ENCODE data around the gene ZNF677.
"Not testable (repeated sequence)": the region's sequence is repeated elsewhere in the genome, so short reads cannot be mapped to it uniquely, and the experiment has no call there.

The ZNF677 gene

DNA sequence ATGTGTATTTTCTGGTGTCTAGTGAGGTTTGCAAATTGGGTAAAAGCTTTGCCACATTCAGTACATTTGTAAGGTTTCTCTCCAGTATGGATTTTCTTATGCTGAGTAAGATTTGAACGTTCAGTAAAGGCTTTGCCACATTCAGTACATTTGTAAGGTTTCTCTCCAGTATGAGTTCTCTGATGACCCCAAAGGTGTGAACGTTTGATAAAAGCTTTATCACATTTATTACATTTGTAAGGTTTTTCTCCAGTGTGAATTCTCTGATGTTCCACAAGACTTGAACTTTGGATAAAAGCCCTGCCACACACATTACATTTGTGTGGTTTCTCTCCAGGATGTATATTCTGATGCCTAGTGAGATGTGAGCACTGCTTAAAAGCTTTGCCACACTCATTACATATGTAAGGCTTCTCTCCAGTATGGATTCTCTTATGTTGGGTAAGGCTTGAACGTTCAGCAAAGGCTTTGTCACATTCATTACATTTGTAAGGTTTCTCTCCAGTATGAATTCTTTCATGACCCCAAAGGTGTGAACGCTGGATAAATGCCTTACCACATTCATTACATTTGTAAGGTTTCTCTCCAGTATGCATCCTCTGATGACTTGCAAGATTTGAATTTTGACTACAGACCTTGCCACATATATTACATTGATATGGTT lies 17.4 kb downstream of the ZNF677 start:
- Histone ChIP-seq H3K9me3 (ENCODE audit: insufficient read depth, low read length) (peaks cover 36% of the 10 kb centered on the region; the same call in 1 of the 2 replicates), H3K4me2 (ENCODE audit: low read depth, low read length, poor library complexity, severe bottlenecking) (no peak overlapping the region), H3K4me3 (ENCODE audit: insufficient read depth, low read length, poor library complexity, severe bottlenecking) (no peak overlapping the region), H2AFZ (ENCODE audit: low read depth, low read length, severe bottlenecking) (no peak overlapping the region), H3K79me2 (ENCODE audit: insufficient read depth, low read length) (no peaks in the 10 kb centered on the region), H3K9me2 (replicated peaks; ENCODE audit: insufficient read depth, low read length) (no peaks in the 10 kb centered on the region), H3K27me3 (ENCODE audit: low read length) (no peaks in the 10 kb centered on the region), H3K9ac (ENCODE audit: low read length) (no peak overlapping the region), H3K36me3 (ENCODE audit: low read length) (no peaks in the 10 kb centered on the region; the same call in 1 of the 2 replicates), H3K27ac (ENCODE audit: low read depth, low read length) (no peak overlapping the region), H4K20me1 (ENCODE audit: low read depth, low read length) (no peaks in the 10 kb centered on the region), H3F3A (ENCODE audit: insufficient read depth) (no peaks in the 10 kb centered on the region)
- no peak for TF ChIP-seq EZH2phosphoT487 (conservative IDR thresholded peaks at IDR 0.05; ENCODE audit: low read length)
- TF ChIP-seq, protein P1, sequence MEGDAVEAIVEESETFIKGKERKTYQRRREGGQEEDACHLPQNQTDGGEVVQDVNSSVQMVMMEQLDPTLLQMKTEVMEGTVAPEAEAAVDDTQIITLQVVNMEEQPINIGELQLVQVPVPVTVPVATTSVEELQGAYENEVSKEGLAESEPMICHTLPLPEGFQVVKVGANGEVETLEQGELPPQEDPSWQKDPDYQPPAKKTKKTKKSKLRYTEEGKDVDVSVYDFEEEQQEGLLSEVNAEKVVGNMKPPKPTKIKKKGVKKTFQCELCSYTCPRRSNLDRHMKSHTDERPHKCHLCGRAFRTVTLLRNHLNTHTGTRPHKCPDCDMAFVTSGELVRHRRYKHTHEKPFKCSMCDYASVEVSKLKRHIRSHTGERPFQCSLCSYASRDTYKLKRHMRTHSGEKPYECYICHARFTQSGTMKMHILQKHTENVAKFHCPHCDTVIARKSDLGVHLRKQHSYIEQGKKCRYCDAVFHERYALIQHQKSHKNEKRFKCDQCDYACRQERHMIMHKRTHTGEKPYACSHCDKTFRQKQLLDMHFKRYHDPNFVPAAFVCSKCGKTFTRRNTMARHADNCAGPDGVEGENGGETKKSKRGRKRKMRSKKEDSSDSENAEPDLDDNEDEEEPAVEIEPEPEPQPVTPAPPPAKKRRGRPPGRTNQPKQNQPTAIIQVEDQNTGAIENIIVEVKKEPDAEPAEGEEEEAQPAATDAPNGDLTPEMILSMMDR (IDR thresholded peaks at IDR 0.05; ENCODE audit: insufficient read depth, low read length, poor library complexity, severe bottlenecking) = no peak

DNA sequence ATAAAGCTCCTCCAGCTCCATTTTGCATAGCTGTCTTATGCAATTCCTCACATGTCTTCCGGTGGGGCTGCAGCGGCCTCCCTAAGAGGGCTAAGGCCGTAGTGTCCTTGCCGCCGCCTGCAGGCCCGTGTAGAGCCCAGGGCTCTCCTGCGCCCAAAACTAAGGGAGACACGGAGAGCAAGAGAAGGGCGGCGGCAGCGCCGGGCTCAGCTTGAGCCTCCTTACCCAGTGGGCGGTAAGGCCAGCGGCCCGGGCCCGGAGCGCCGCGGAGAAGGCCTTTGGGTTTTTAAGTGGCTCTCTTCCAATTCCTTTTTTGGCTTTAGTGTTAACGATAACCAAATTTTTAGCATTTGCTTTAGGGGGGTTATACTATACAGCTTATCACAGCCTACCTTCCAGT lies 30.1 kb downstream of the ZNF677 start:
- Histone ChIP-seq H3K9ac (ENCODE audit: low read length) (no peak overlapping the region), H3K4me3 (ENCODE audit: insufficient read depth, low read length, poor library complexity, severe bottlenecking) (no peak overlapping the region), H3K9me3 (ENCODE audit: insufficient read depth, low read length) (peaks cover 11% of the 10 kb centered on the region; the same call in 1 of the 2 replicates), H3K9me2 (replicated peaks; ENCODE audit: insufficient read depth, low read length) (no peaks in the 10 kb centered on the region; the same call in 1 of the 2 replicates), H2AFZ (ENCODE audit: low read depth, low read length, severe bottlenecking) (no peak overlapping the region), H3K36me3 (ENCODE audit: low read length) (no peaks in the 10 kb centered on the region), H3K79me2 (ENCODE audit: insufficient read depth, low read length) (no peaks in the 10 kb centered on the region), H3K27me3 (ENCODE audit: low read length) (no peaks in the 10 kb centered on the region), H3K4me2 (ENCODE audit: low read depth, low read length, poor library complexity, severe bottlenecking) (no peak overlapping the region), H3K27ac (ENCODE audit: low read depth, low read length) (no peak overlapping the region), H3F3A (ENCODE audit: insufficient read depth) (no peaks in the 10 kb centered on the region), H4K20me1 (ENCODE audit: low read depth, low read length) (no peaks in the 10 kb centered on the region)
- TF ChIP-seq EZH2phosphoT487 (conservative IDR thresholded peaks at IDR 0.05; ENCODE audit: low read length) = no peak
- TF ChIP-seq, protein P1 (IDR thresholded peaks at IDR 0.05; ENCODE audit: insufficient read depth, low read length, poor library complexity, severe bottlenecking) = no peak

DNA sequence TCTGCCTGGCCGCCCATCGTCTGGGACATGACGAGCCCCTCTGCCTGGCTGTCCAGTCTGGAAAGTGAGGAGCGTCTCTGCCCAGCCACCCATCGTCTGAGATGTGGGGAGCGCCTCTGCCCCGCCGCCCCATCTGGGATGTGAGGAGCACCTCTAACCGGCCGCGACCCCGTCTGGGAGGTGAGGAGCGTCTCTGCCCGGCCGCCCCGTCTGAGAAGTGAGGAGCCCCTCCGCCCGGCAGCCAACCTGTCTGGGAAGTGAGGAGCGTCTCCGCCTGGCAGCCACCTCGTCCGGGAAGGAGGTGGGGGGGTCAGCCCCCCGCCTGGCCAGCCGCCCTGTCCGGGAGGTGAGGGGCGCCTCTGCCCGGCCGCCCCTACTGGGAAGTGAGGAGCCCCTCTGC lies 32.0 kb downstream of the ZNF677 start:
- not testable (repeated sequence) for H3K9ac ChIP-seq (ENCODE audit: low read length); H3K9me2 ChIP-seq (replicated peaks; ENCODE audit: insufficient read depth, low read length); H3F3A ChIP-seq (ENCODE audit: insufficient read depth); H3K4me3 ChIP-seq (ENCODE audit: insufficient read depth, low read length, poor library complexity, severe bottlenecking); H3K27ac ChIP-seq (ENCODE audit: low read depth, low read length); H4K20me1 ChIP-seq (ENCODE audit: low read depth, low read length); H3K36me3 ChIP-seq (ENCODE audit: low read length); H3K79me2 ChIP-seq (ENCODE audit: insufficient read depth, low read length); H3K27me3 ChIP-seq (ENCODE audit: low read length); H3K4me2 ChIP-seq (ENCODE audit: low read depth, low read length, poor library complexity, severe bottlenecking); H2AFZ ChIP-seq (ENCODE audit: low read depth, low read length, severe bottlenecking)
- peaks cover 14% of the 10 kb centered on the region; the same call in 1 of the 2 replicates for H3K9me3 ChIP-seq (ENCODE audit: insufficient read depth, low read length)

DNA sequence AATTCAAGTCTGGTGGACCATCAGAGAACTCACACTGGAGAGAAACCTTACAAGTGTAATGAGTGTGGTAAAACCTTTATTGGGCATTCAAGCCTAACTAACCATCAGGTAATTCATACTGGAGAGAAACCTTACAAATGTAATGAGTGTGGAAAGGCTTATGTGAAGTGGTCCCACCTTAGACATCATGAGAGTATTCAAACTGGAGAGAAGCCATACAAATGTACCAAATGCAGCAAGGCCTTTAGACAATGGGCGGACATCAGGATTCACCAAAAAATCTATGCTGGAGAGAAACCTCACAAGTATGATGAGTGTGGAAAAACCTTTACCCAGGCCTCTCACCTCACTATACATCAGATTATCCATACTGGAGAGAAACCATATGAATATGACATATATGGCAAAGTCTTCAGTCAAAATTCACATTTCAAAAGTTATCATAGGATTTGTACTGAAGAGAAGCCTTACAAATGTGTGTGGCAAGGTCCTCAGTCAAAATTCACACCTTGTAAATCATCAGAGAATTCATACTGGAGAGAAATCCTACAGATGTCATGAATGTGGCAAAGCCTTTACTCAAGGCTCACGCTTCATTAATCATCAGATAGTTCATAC lies 41.9 kb downstream of the ZNF677 start:
- TF ChIP-seq, protein P1 (IDR thresholded peaks at IDR 0.05; ENCODE audit: insufficient read depth, low read length, poor library complexity, severe bottlenecking) = no peak
- no peak for TF ChIP-seq EZH2phosphoT487 (conservative IDR thresholded peaks at IDR 0.05; ENCODE audit: low read length)

DNA sequence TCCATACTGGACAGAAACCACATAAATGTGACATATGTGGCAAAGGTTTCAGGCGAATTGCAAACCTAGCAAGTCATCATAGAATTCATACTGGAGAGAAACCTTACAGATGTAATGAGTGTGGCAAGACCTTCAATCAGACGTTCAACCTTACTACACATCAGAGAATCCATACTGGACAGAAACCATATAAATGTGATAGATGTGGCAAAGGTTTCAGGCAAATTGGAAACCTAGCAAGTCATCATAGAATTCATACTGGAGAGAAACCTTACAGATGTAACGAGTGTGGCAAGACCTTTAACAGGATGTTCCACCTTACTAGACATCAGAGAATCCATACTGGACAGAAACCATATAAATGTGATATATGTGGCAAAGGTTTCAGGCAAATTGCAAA lies 43.1 kb downstream of the ZNF677 start:
- H3K4me2 ChIP-seq (ENCODE audit: low read depth, low read length, poor library complexity, severe bottlenecking); H3F3A ChIP-seq (ENCODE audit: insufficient read depth); H3K9me2 ChIP-seq (replicated peaks; ENCODE audit: insufficient read depth, low read length); H3K27ac ChIP-seq (ENCODE audit: low read depth, low read length); H2AFZ ChIP-seq (ENCODE audit: low read depth, low read length, severe bottlenecking); H3K4me3 ChIP-seq (ENCODE audit: insufficient read depth, low read length, poor library complexity, severe bottlenecking); H3K27me3 ChIP-seq (ENCODE audit: low read length); H3K9ac ChIP-seq (ENCODE audit: low read length); H4K20me1 ChIP-seq (ENCODE audit: low read depth, low read length); H3K79me2 ChIP-seq (ENCODE audit: insufficient read depth, low read length); H3K36me3 ChIP-seq (ENCODE audit: low read length): not testable (repeated sequence)
- peaks cover 54% of the 10 kb centered on the region; the same call in 1 of the 2 replicates for H3K9me3 ChIP-seq (ENCODE audit: insufficient read depth, low read length)

More for the DNA sequence above, 41.9 kb downstream of the ZNF677 start:
- Histone ChIP-seq H4K20me1 (ENCODE audit: low read depth, low read length) (no peaks in the 10 kb centered on the region), H3K4me2 (ENCODE audit: low read depth, low read length, poor library complexity, severe bottlenecking) (no peak overlapping the region), H3K79me2 (ENCODE audit: insufficient read depth, low read length) (no peaks in the 10 kb centered on the region), H3K27me3 (ENCODE audit: low read length) (no peaks in the 10 kb centered on the region), H3K4me3 (ENCODE audit: insufficient read depth, low read length, poor library complexity, severe bottlenecking) (no peak overlapping the region), H3F3A (ENCODE audit: insufficient read depth) (no peaks in the 10 kb centered on the region), H3K9me3 (ENCODE audit: insufficient read depth, low read length) (peaks cover 56% of the 10 kb centered on the region; the same call in 1 of the 2 replicates), H3K9ac (ENCODE audit: low read length) (no peak overlapping the region), H3K36me3 (ENCODE audit: low read length) (0 out of 2 replicates have a peak, but pooled peaks cover 6% of the 10 kb centered on the region), H2AFZ (ENCODE audit: low read depth, low read length, severe bottlenecking) (no peak overlapping the region), H3K9me2 (replicated peaks; ENCODE audit: insufficient read depth, low read length) (no peaks in the 10 kb centered on the region), H3K27ac (ENCODE audit: low read depth, low read length) (no peak overlapping the region)
